GM12891 (cell line): Measurements from ENCODE around the gene PIAS3.

Experiments used
- PAX5 ChIP-seq: IDR thresholded peaks from 2 replicates; pipeline ENCODE4 v1.6.1; 2011; ENCODE audit warnings: low read length, moderate library complexity, mild to moderate bottlenecking; ENCODE audit not compliant: insufficient read depth, severe bottlenecking
- POLR2A ChIP-seq: IDR thresholded peaks from 2 replicates; pipeline ENCODE4 v1.6.1; 2011; ENCODE audit warnings: low read depth, low read length, control low read depth
- POLR2AphosphoS5 ChIP-seq: IDR thresholded peaks from 2 replicates; pipeline ENCODE4 v1.6.1; 2011; ENCODE audit warnings: low read depth, low read length, control low read depth
- POU2F2 ChIP-seq: IDR thresholded peaks from 2 replicates; pipeline ENCODE4 v1.6.1; 2011; ENCODE audit warnings: low read depth, mild to moderate bottlenecking, control low read depth, low read length, moderate library complexity
- SPI1 ChIP-seq: IDR thresholded peaks from 2 replicates; pipeline ENCODE4 v1.6.1; 2011; ENCODE audit warnings: low read depth, low read length, control low read depth
- TAF1 ChIP-seq: IDR thresholded peaks from 2 replicates; pipeline ENCODE4 v1.6.1; 2011; ENCODE audit warnings: low read depth, low read length, control low read depth

DNA sequence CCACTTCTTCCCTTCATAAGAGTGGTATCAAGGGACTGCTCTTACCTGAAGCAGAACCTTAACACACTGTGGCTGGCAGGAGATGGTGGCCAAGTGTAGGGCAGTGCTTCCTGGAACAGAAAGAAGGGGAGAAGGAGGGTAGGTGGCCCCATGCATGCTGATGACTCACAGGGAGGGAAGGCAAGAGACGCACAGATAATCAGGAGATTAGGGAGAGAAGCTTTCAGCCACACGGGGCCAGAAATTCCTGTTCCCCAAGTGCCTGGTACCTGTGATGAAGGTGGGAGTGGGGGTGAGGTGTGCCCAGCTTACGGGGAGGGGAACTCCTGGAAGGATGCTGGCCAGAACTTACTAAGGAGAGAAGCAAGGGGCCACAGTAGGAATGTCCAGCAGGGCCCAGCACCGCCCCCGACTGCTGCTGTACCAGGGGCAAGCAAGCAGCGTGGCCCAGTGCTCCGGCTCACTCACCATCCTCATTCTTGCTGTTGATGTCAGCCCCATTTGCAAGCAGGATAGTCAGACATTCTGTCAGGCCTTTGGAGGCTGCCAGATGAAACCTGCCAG, 19.1 kb upstream of the PIAS3 start:
- TF ChIP-seq POLR2A (no peak), TAF1 (no peak), POLR2AphosphoS5 (no peak), POU2F2 (no peak), SPI1 (no peak), PAX5 (no peak)
